ENCODE measurements around the gene WDR86.

Gene WDR86

GRCh38 chr7:151447901-151448260 lies 38.0 kb upstream of the WDR86 start:
- no peak for DNase-seq (ENCODE audit: low read depth)
- no peak for TF ChIP-seq CTCF (conservative IDR thresholded peaks at IDR 0.05; ENCODE audit: low read depth, low read length)
- H3K4me3 ChIP-seq (ENCODE audit: low read depth, low read length): peak overlapping the region; percentile 53

- H3K4me3 ChIP-seq (ENCODE audit: low read depth, low read length): no peak overlapping the region
- TF ChIP-seq CTCF (conservative IDR thresholded peaks at IDR 0.05; ENCODE audit: low read depth, low read length): no peak
- no peak for DNase-seq (ENCODE audit: low read depth)
Measured at GRCh38 chr7:151447312-151447711, 37.5 kb upstream of the WDR86 start.

GRCh38 chr7:151446412-151446811 lies 36.6 kb upstream of the WDR86 start:
- DNase-seq (ENCODE audit: low read depth): no peak
- no peak overlapping the region for H3K4me3 ChIP-seq (ENCODE audit: low read depth, low read length)
- no peak for TF ChIP-seq CTCF (conservative IDR thresholded peaks at IDR 0.05; ENCODE audit: low read depth, low read length)

GRCh38 chr7:151444632-151445031 lies 34.8 kb upstream of the WDR86 start:
- no peak overlapping the region for H3K4me3 ChIP-seq (ENCODE audit: low read depth, low read length)
- no peak for DNase-seq (ENCODE audit: low read depth)
- TF ChIP-seq CTCF (conservative IDR thresholded peaks at IDR 0.05; ENCODE audit: low read depth, low read length): no peak

GRCh38 chr7:151442776-151443496 lies 33.1 kb upstream of the WDR86 start:
- no peak for DNase-seq (ENCODE audit: low read depth)
- TF ChIP-seq CTCF (conservative IDR thresholded peaks at IDR 0.05; ENCODE audit: low read depth, low read length): no peak
- no peak overlapping the region for H3K4me3 ChIP-seq (ENCODE audit: low read depth, low read length)

GRCh38 chr7:151440799-151441445 lies 31.1 kb upstream of the WDR86 start:
- H3K4me3 ChIP-seq (ENCODE audit: low read depth, low read length): no peak overlapping the region
- no peak for TF ChIP-seq CTCF (conservative IDR thresholded peaks at IDR 0.05; ENCODE audit: low read depth, low read length)
- peak; percentile 42 for DNase-seq (ENCODE audit: low read depth)
